AG04450 (cell line): Measurements from ENCODE around the gene NACC1. TPM values are rescaled to one million over a fixed set of nuclear protein-coding genes. Genes with fewer than 3 reads are reported as not detected.

Experiments used
- CTCF ChIA-PET: fragments of 300-600, 350-600 bp; formaldehyde crosslinking; extraction: SDS; loops from one replicate; lab custom pipeline; 2022; ENCODE audit warnings: antibody characterized with exemption, inconsistent platforms; lab: Charles Lee
- POLR2A ChIA-PET: fragments of 350-600 bp; formaldehyde crosslinking; extraction: SDS; loops from one replicate; lab custom pipeline; 2021; ENCODE audit warnings: antibody characterized with exemption, inconsistent platforms; lab: Yijun Ruan, JAX
- DNase-seq: peaks from one replicate; pipeline ENCODE4 v3.0.0-alpha.2; 2011; ENCODE audit warnings: low read depth, low spot score
- H3K27ac ChIP-seq: one replicate; pipeline ENCODE4 v1.5.1; 2012; ENCODE audit warnings: low read depth, low read length, control low read depth
- H3K27me3 ChIP-seq: one replicate; pipeline ENCODE4 v1.6.0; 2012; ENCODE audit warnings: low read length; ENCODE audit not compliant: control insufficient read depth, insufficient read depth
- H3K4me3 ChIP-seq: 2 replicates; pipeline ENCODE4 v1.5.1; 2011; ENCODE audit warnings: mild to moderate bottlenecking, low read depth, low read length, control low read depth
- H3K9me3 ChIP-seq: 2 replicates; pipeline ENCODE4 v1.5.1; 2012; ENCODE audit warnings: low read length; ENCODE audit not compliant: control insufficient read depth, insufficient read depth
- CTCF ChIP-seq: IDR thresholded peaks from 2 replicates; pipeline ENCODE4 v1.5.1; 2011; ENCODE audit warnings: low read depth, low read length, control low read depth, inconsistent platforms
- polyA plus RNA-seq: library from polyadenylated mRNA; depleted of rRNA; stranded (reverse); fragments of >200 nt; gene quantifications from 2 replicates; pipeline ENCODE4 v1.2.3, GENCODE V29; 2011

The NACC1 gene
- polyA plus RNA-seq, 1 experiment = 43.4 TPM

GRCh38 chr19:13154911-13155471 lies 36.9 kb downstream of the NACC1 start:
- ChIA-PET POLR2A (interaction anchor here (0.6 to 2.5 kb wide), 7 partner anchors 8 to 432 kb away, joined by 3 to 37 read pairs (median 4); no protein-coding TSS in a partner anchor), CTCF (interaction anchor here (0.8 to 1.8 kb wide), 4 partner anchors 23 to 177 kb away, joined by 3 to 6 read pairs (median 4); no protein-coding TSS in a partner anchor)
- Histone ChIP-seq H3K27me3 (no peaks in the 10 kb centered on the region), H3K9me3 (peaks cover 6% of the 10 kb centered on the region; the same call in 1 of the 2 replicates), H3K4me3 (peak overlapping the region; percentile 97), H3K27ac (peak overlapping the region; percentile 96)
- peak; percentile 32; the same call in 1 of the 2 replicates for TF ChIP-seq CTCF
- no peak for DNase-seq

- ChIA-PET CTCF (interaction anchor here (0.8 to 1.8 kb wide), 4 partner anchors 24 to 178 kb away, joined by 3 to 6 read pairs (median 4); no protein-coding TSS in a partner anchor), POLR2A (interaction anchor here (0.5 to 2.5 kb wide), 9 partner anchors 8 to 432 kb away, joined by 3 to 37 read pairs (median 4); no protein-coding TSS in a partner anchor)
- H3K4me3 ChIP-seq = peak overlapping the region; percentile 97
- peaks cover 6% of the 10 kb centered on the region; the same call in 1 of the 2 replicates for H3K9me3 ChIP-seq
- peak overlapping the region; percentile 96 for H3K27ac ChIP-seq
- H3K27me3 ChIP-seq = no peaks in the 10 kb centered on the region
- no peak for TF ChIP-seq CTCF
- DNase-seq = no peak
Observed at GRCh38 chr19:13155472-13156359, 37.7 kb downstream of the NACC1 start.

- CTCF ChIA-PET = interaction anchor here (1.0 kb wide), 1 partner anchor 194 kb away, joined by 3 read pairs; no protein-coding TSS in a partner anchor
- POLR2A ChIA-PET = no interaction called here
- H3K27me3 ChIP-seq = no peaks in the 10 kb centered on the region
- no peak overlapping the region for H3K27ac ChIP-seq
- no peak for TF ChIP-seq CTCF
- DNase-seq = no peak
- H3K4me3 ChIP-seq = no peak overlapping the region
- no peaks in the 10 kb centered on the region; the same call in 1 of the 2 replicates for H3K9me3 ChIP-seq
Observed at GRCh38 chr19:13159713-13160112, 41.6 kb downstream of the NACC1 start.

GRCh38 chr19:13160557-13160956 lies 42.5 kb downstream of the NACC1 start:
- TF ChIP-seq CTCF = no peak
- Histone ChIP-seq H3K4me3 (no peak overlapping the region), H3K27me3 (no peaks in the 10 kb centered on the region), H3K27ac (no peak overlapping the region), H3K9me3 (no peaks in the 10 kb centered on the region; the same call in 1 of the 2 replicates)
- no peak for DNase-seq
- POLR2A ChIA-PET = interaction anchor here (1.7 to 5.1 kb wide), 2 partner anchors 8 to 11 kb away, joined by 3 to 34 read pairs; partner anchors contain the start of genes IER2 and STX10
- CTCF ChIA-PET = interaction anchor here (0.5 to 3.6 kb wide), 3 partner anchors 34 to 195 kb away, joined by 3 to 10 read pairs (median 3); no protein-coding TSS in a partner anchor
